22Rv1 (cell line): Measurements from ENCODE around the gene TIPIN.
"Not testable (repeated sequence)": the region's sequence is repeated elsewhere in the genome, so short reads cannot be mapped to it uniquely, and the experiment has no call there.

ENCODE experiments used
- H3K27ac ChIP-seq: fragments of 450-650 bp; 2 replicates; pipeline ENCODE4 v1.5.1; 2017
- CTCF ChIP-seq: fragments of 450-650 bp; IDR thresholded peaks from 2 replicates; pipeline ENCODE4 v1.5.1; 2017; ENCODE audit warnings: mild to moderate bottlenecking
- ZFX ChIP-seq: fragments of 450-650 bp; IDR thresholded peaks from 2 replicates; pipeline ENCODE4 v1.6.1; 2017; ENCODE audit warnings: antibody characterized with exemption, borderline replicate concordance

TIPIN gene

GRCh38 chr15:66401130-66402021, 44.9 kb upstream of the TIPIN start:
- no peak overlapping the region for H3K27ac ChIP-seq
- no peak for TF ChIP-seq ZFX
- TF ChIP-seq CTCF: no peak

- no peak for TF ChIP-seq CTCF
- TF ChIP-seq ZFX: no peak
- no peak overlapping the region for H3K27ac ChIP-seq
Observed at GRCh38 chr15:66400351-66400774, 43.9 kb upstream of the TIPIN start.

- TF ChIP-seq CTCF: no peak
- no peak for TF ChIP-seq ZFX
- H3K27ac ChIP-seq: no peak overlapping the region
Observed at GRCh38 chr15:66399276-66399675, 42.8 kb upstream of the TIPIN start.

GRCh38 chr15:66394915-66395314, 38.4 kb upstream of the TIPIN start:
- no peak overlapping the region for H3K27ac ChIP-seq
- no peak for TF ChIP-seq ZFX
- TF ChIP-seq CTCF: no peak

GRCh38 chr15:66394472-66394871, 38.0 kb upstream of the TIPIN start:
- no peak overlapping the region for H3K27ac ChIP-seq
- no peak for TF ChIP-seq ZFX
- no peak for TF ChIP-seq CTCF

- H3K27ac ChIP-seq: not testable (repeated sequence)
Observed at GRCh38 chr15:66393037-66393436, 36.6 kb upstream of the TIPIN start.

GRCh38 chr15:66390678-66391077, 34.2 kb upstream of the TIPIN start:
- TF ChIP-seq CTCF (no peak), ZFX (no peak)
- no peak overlapping the region for H3K27ac ChIP-seq
